Ramos (cell line): ENCODE results near the gene NUDT3.
"Not testable (repeated sequence)": the region's sequence is repeated elsewhere in the genome, so short reads cannot be mapped to it uniquely, and the experiment has no call there.

Source experiments
- in situ Hi-C: fragments of 300-500 bp; cut with MboI; formaldehyde crosslinking; loops from one replicate; pipeline ENCODE4 v1.14.3; 2022; ENCODE audit warnings: low sequenced_read_pairs; ENCODE audit not compliant: unreplicated experiment

The NUDT3 gene

DNA sequence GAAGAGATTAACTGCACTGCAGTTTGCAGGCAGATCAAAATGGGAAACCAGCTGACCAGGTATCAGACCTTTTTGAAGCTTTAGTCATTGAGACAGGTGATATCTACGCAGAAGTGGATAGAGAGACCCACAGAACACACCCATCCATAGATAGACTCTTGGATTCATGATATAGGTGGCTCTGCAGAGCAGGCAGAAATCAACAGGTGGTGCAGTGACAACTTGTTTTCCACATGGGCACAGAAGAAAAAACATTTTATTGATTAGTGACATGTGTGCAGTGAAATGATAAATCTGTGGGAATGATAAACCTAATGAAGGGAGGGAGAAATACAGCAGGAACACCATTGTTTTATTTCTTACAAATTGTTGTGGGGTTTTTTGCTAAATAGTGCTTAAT lies 45.2 kb downstream of the NUDT3 start:
- in situ Hi-C loops, result no loop called here

DNA sequence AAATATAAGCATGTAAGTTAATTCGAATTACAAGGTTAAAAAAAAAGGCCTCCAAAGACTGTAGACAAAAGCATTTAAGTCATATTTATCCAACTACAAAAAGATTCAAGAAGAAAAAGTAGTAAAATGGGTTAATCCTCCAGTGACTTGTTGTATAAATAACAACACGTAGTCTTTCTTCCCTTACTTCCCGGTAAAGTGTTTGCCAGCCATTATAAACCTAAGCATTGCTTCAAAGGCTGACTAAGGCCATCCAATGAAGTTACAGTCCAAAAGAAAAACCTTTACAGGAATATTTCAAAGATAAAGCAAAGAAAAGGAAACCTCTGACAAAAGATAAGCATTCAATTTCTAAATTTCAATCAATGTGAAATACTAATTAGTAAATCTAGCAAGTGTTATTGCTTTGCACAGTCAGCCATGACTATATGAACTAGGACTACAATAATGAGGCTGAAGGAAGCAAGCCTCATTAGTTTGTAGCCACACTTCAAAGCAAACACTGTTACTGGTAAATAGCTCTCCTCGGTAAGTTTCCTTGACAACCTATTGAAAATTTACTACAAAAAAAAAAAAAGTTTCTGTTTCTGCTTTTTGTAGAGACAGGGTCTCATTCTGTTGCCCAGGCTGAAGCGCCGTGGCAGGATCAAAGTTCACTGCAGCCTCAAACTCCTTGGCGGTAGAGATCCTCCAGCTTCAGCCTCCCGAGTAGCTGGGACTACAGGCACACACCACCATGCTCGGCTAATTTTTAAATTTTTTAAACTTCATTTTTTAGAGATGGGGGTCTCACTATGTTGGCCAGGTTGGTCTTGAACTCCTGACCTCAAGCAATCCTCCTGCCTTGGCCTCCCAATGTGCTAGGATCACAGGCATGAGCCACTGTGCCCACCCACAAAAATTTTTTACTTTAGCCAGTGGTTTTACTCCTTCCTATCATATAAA lies 46.0 kb downstream of the NUDT3 start:
- in situ Hi-C loops, result no loop called here

DNA sequence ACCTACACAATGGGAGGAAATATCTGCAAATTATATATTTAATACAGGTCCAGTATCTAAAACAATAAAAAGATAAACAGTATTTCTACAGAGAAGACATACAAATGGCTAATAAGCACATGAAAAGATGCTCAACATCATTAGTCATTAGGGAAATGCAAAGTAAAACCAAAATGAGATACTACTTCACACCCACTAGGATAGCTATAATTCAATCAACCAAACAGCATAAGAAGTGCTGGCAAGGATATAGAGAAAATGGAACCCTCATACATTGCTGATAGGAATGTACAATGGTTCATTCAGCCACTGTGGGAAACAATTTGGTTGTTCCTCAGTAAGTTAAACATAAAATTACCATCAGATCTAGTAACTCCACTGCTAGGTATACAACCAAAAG lies 48.7 kb downstream of the NUDT3 start:
- in situ Hi-C loops, result no loop called here

DNA sequence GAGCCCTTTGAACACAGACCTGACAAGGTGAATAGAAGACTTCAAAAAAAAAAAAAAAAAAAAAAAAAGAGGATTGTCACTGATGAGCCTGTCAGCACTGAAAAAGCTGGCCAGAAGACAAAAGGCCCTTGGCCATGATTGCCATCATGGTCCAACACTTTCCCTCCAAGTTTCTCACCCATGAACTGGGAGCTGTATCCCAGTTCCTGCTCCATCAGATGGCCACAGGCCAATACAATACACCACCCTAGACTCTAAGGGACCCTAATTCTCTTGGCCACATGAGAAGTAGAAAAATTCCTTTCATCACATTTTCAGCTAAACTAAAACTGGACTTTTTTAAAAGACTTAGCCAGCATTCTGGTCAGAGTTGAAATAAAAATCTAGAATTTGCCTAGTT lies 50.2 kb downstream of the NUDT3 start:
- in situ Hi-C loops, result no loop called here

DNA sequence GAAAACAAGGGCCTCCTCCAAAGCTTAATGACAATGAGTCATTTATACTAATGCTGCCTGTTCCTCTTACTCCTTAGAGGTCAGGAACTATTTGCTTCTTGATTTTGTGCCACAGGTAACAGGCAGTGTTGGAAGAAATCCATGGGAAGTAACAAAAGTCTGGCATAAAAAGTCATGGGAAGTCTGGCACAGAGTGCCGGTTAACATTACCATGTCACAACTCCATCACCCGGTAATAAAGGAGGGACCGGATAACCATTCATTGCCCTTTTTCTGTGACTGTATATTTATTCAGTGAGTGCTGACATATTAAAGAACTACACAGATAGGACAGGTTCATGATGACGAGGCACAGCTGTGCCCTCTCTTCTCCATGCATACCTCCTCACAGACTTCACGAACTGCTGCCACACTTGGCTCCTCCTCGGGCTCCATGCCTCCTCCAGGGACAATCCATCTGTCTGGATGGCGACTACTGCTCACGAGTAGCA lies 50.9 kb downstream of the NUDT3 start:
- in situ Hi-C loops, result no loop called here

DNA sequence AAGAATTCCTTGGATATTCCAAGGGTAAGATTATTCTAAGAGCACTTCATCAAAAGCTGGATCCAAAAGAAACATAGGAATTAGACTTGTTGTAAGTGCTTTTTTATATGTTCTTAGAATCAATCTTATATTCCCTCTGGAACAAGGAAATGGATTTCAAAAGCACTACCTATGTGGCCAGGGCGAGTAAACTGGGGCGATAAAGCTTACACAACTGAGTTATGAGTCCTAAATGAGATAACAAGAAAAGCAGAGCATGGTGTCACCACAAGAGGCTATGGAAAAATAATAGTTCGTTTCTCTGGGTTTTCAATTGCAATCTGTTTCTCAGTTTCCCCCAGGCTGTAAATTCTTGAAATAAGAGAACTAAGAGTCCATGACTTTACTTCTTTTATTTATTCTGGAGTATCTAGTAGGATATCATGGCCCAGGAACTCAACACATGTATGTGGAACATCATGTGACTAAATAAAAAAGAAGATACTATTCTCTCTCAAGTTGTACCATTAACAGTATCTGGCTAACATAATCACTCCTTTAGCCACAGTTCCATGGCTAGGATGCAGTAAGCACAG lies 51.5 kb downstream of the NUDT3 start:
- in situ Hi-C loops, result no loop called here

DNA sequence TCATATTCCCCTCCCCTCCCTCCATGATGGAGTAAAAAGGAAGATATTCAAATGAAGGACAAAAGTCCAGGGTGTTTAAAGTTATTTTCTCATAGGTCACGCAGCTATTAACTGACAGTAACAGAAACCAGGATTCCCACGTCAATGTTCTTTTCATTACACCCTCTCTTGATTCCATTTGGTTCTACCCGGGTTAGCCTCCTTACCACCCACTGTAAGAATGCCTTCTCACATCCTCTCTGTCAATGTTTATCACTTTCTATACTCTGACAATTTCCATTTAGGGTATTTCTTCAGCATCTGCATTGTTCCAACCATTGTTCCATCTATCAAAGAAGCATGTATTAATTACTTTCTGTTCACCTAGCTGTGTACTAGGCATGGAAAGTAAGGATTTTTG lies 52.1 kb downstream of the NUDT3 start:
- in situ Hi-C loops, result no loop called here

DNA sequence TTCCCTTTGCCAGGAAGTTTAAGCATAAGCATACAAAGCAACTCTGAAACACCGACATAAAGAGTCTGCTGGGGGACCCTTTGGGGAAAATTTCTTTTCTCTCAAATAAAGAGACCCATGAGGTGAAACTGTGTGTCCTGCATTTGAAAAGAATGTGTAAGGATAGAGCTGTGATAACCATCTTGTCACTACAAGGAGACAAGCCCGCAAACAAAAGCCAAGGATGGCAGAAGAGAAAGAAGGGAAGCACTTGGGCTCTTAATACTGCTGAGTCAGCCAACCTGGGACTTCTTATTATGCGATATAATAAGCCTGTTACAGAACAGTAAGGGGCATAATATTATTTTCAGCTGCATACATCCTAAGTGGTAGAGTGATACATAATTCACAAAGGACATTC lies 52.5 kb downstream of the NUDT3 start:
- in situ Hi-C loops, result no loop called here

DNA sequence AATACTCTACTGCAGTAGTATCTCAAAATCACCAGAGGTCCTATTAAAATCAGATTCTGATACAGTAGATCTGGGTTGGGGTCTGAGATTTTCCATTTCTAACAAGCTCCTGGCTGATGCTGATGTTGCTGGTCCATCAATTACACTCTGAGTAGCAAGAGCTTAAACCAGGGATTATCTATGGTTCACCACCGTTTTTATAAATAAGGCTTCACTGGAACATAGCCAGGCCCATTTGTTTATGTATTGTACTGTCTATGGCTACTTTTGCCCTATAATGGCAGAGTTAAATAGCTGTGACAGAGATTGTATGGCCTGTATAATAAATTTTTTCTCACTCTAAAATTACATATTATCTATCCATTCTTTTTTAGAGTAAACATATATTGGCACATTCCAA lies 53.0 kb downstream of the NUDT3 start:
- in situ Hi-C loops, result no loop called here

DNA sequence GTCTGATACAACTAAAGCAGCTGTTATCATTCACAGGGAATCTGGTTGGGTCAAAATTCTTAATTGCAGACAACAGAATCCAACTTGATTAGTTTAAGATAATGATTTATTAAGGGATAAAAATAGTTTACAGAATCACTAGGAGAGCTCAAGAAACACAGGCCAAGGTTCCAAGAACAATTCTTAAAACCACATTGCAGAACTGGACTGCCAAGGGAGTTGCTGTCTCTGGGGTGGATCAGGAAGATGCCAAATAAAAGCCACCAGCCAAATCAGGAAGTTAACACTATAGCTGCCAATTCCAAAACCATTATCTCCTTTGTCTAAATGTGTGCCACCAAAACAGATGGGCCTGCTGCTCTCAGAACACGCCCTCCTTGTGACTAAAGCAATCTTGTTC lies 53.7 kb downstream of the NUDT3 start:
- in situ Hi-C loops, result no loop called here

DNA sequence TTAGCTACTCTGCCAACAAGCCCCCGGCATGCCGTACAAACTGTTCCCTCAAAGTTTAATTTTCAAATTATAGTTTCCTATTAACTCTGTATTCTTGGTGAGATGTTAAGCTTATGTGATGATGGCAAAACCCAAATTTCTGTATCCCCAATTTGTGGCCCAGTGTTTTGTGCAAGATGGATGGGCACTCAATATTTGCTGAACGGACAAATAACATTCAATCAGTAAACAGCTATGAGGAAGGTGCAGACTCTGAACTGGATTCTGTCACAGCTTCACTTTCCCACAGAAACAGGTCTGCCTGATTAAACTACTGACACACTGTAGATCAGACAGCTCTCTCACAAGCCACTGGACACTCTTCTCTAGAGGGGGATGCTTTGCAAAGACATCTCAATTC lies 54.1 kb downstream of the NUDT3 start:
- in situ Hi-C loops, result no loop called here

DNA sequence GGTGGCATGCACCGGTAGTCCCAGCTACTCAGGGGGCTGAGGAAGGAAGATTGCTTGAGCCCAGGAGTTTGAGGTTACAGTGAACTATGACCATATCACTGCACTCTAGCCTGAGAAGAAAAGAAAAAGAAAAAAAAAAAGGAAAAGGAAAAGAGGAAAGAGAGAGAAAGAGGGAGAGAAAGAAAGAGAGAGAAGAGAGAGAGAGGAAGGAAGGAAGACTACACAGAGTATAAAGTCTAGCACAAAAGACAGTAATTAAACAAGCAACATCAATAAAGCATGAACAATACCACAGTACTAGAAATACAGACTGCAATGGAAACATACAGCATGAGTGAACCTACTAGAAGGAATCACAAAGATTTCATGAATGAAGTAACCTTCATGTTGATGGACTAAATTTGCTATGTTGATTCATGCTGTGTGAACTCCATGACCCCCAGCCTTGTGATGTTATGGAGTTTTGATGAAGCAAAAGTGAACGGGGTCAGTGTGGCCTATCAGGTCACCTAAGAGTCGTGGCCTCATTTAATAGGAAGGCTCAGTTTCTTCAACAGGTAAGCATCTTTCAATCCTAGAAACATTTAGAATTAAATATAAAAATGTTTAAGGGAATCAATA lies 57.6 kb downstream of the NUDT3 start:
- in situ Hi-C loops, result no loop called here

DNA sequence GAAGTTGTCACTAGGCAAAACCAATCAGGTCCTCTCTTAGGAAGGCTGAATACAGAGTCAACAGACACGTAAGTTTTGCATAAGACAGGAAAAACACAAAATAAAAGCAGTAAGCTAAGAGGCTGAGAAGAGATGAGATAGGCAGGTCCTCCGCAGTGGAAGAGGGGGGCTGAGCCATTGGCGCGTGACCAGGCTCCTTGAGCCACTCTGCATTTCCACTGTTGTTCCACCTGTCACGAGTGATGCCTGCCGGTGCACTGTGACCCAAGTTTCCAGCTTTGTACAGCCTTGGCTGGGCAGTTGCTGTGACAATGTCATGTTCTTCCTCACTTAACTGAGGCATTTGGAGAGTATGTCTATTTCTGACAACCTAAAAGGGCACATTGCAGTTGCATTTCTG lies 58.6 kb downstream of the NUDT3 start:
- in situ Hi-C loops, result no loop called here

DNA sequence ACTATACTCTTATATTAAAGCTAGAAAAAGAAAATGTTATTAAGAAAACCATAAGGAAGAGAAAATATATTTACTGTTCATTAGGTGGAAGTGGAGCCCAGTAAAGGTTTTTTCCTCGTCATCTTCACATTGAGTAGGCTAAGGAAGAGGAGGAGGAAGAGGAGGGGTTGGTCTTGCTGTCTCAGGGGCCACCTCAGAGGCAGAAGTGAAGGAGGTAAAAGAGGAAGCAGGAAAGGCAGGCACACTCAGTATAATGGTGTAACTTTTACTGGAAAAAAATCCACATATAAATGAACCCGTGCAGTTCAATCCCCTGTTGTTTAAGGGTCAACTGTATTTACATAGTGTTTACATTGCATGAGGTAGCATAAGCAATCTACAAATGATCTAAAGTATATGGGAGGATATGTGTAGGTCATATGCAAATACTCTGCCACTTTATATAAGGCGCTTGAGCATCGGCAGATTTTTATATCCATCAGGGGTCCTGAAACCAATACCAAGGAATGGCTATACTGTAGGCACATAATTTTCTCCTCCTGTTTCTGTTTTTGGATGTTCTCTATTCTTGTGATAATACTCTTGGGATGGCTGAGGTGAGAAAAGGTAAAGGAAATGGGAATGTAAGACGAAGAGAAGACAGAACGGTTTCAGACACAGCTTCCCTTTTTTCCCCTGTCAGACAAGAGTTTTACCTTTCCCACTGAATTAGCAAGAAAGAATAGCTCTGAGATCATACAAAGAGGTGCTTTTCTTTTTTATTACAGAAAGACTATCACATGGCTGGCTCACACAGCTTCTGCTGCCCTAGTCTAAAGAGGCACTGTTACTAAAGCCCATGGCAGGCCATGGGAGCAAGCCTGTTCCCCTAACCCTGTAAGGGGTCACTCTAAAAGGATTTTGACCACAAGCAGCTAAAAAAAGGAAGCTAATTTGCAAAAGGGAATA lies 59.9 kb downstream of the NUDT3 start:
- in situ Hi-C loops, result no loop called here

DNA sequence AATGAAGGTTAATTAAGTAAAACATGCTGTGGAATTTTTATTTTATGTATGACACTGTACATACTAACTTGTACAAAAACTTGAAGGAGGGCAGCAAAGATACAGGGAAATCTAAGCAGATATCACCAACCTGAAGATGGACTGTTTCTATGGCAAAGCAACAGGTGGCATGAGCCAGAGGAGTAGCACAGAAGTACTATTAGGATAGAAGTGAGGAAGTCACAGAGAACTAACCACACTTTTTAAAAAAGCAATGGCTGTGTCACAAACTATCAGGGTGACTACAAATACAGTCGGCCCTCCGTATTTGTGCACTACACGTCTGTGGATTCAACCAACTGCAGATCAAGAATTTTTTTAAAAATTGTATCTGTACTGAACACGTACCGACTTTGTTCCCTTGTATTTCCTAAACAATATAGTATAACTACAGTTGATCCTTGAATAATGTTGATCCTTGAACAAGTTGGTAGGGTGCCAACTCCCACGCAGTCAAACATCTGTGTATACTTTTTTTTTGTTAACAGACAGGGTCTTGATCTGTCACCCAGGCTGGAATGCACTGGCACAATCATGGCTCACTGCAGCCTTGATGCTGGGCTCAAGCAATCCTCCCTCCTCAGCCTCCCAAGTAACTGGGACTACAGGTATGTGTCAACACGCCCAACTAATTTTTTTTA lies 61.0 kb downstream of the NUDT3 start:
- in situ Hi-C loops, result no loop called here

DNA sequence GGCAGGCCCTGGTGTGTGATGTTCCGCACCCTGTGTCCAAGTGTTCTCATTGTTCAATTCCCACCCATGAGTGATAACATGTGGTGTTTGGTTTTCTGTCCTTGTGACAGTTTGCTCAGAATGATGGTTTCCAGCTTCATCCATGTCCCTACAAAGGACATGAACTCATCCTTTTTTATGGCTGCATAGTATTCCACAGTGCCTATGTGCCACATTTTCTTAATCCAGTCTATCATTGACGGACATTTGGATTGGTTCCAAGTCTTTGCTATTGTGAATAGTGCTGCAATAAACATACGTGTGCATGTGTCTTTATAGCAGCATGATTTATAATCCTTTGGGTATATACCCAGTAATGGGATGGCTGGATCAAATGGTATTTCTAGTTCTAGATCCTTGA lies 62.7 kb downstream of the NUDT3 start:
- in situ Hi-C loops, result not testable (repeated sequence)

DNA sequence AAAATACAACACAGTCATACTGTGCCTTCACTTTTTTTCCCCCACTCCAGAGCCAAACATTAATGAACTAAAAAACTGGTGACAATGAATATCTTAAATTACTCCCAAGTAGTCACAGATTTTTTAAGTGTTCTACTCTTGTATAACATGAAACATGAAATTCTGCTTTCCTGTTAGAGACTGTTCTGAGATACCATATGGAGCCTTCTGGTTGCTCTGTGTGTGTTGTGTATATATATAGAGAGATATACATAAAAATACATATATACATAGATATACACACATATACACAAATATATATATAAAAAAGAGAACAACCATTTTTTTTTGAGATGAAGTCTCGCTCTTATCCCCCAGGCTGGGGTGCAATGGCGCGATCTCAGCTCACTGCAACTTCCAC lies 63.5 kb downstream of the NUDT3 start:
- in situ Hi-C loops, result no loop called here

DNA sequence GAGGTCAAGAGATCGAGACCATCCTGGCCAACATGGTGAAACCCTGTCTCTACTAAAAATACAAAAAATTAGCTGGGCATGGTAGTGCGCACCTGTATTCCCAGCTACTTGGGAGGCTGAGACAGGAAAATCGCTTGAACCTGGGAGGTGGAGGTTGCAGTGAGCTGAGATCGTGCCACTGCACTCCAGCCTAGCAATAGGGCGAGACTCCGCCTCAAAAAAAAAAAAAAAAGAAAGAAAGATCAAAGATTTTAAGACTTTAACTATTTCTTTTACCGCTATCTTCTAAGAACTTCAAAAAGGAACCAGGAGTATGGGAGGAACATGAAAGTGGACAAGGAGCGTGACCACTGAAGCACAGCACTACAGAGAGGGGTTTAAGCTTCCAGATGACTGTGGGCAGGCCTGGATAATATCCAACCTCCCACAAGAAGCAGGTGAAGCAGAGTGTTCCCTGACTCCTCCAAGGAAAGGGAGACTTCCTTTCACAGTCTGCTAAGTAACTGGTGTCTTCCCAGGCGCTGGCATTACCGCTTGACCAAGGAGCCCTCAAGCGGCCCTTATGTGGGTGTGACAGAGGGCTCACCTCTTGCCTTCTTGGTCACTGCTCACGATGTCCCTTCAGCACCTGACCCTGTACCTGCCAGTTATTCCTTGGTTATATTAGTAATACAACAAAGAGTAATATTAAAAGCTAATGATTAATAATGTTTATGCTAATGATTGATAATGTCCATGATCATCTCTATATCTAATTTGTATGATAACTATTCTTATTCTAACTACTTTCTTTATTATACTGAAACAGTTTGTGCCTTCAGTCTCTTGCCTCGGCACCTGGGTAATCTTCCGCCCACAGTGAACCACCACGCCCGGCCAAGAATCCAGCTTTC lies 64.9 kb downstream of the NUDT3 start:
- in situ Hi-C loops, result not testable (repeated sequence)

DNA sequence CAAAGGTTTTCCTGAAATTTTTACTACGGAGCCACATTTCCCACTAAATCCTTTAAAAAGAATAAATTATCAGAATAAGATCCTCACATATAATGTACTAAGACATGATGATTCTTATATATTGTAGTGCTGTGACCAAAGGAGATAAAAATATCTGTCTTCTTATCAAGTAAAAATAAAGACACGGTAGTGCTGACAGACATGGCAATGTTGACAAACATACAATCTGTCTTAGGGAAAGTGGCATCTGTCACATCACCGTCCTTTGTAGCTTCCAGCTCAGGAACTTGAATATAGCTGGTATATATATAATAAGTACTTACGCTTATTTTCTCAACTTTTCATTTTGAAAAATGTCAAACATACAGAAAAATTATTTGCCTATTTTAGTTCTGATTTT lies 66.8 kb downstream of the NUDT3 start:
- in situ Hi-C loops, result no loop called here
